ENCODE data around the gene ARMCX4.

- TF ChIP-seq CTCF (IDR thresholded peaks at IDR 0.05; ENCODE audit: low read length) (no peak), EZH2 (IDR thresholded peaks at IDR 0.05; ENCODE audit: borderline replicate concordance, low read length) (no peak)
These were observed 35.2 kb upstream of the ARMCX4 start for GRCh38 chrX:101450085-101450484.

Data from OCI-LY1 (cell line).